ENCODE measurements around the gene LSM3.

LSM3 gene

DNA sequence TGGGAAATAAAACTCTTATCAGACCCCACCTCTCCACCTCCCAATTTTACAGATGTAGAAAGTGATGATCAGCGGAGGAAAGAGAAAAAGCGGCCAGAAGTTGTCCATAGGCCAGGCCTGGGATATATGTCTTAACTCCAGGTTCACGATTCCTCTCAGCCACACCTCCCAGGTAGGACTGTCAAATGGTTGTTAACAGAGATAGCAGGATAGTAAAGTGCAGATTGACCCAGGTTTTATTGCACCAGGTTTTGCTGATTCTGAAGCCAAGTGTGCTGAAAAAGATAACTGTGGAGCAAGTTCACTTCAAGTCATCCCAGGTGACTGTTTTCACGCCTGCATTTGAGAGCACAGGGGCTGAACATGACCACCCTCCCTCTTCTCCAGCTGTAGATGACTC is 36.1 kb downstream of the LSM3 start:
- Mint-ChIP-seq H3K36me3 (ENCODE audit: low read depth) (peaks cover 8% of the 10 kb centered on the region), H3K9me3 (peaks cover 23% of the 10 kb centered on the region), H3K27ac (no peak overlapping the region), H3K4me3 (no peak overlapping the region), H3K4me1 (peaks cover 40% of the 10 kb centered on the region), H3K27me3 (ENCODE audit: low read depth, poor library complexity) (peaks cover 12% of the 10 kb centered on the region)
- TF ChIP-seq CTCF (IDR thresholded peaks at IDR 0.05), result no peak
- no peak for DNase-seq

DNA sequence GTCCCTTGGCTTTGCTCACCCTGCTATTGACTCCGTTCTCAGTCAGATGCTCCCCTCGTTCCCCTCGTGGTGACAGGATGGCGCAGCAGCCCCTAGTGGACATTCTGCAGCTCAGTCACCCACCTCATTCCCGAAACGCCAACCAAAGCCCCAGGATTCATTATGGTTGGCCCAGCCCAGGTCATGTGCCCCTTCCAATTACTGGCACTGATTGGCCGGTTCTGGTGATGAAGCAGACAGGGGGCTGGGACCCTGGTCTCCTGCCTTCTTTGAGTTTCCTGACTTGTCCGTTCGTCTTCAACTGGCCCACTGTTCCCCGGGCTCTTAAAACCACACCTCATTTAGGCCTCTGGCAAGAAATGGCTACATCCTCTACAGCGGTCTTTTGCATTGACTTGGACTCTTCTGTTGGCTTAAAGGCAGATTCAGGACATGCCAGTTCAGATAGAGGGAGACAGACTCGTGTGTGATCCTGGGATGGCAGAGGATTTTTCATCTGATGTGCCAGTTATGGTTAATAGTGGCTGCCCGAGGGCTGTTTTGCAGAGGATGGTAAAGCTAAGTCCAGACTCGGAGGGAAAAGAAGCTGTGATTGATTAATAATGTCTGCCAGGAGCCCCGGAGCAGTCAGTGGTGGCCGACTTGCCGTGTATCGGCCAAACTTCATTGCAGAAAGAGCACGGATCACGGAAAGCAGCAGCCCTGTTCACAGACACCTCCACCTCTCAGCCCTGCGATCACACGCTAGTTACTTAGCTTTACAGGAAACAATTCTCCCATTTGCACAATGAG is 37.8 kb downstream of the LSM3 start:
- peak; percentile 58 for DNase-seq
- Mint-ChIP-seq H3K9me3 (peaks cover 40% of the 10 kb centered on the region), H3K27ac (peak overlapping the region; percentile 82), H3K27me3 (ENCODE audit: low read depth, poor library complexity) (peaks cover 17% of the 10 kb centered on the region), H3K4me3 (peak overlapping the region; percentile 78), H3K4me1 (peaks cover 23% of the 10 kb centered on the region), H3K36me3 (ENCODE audit: low read depth) (peaks cover 22% of the 10 kb centered on the region)
- TF ChIP-seq CTCF (IDR thresholded peaks at IDR 0.05), result peak; percentile 53

DNA sequence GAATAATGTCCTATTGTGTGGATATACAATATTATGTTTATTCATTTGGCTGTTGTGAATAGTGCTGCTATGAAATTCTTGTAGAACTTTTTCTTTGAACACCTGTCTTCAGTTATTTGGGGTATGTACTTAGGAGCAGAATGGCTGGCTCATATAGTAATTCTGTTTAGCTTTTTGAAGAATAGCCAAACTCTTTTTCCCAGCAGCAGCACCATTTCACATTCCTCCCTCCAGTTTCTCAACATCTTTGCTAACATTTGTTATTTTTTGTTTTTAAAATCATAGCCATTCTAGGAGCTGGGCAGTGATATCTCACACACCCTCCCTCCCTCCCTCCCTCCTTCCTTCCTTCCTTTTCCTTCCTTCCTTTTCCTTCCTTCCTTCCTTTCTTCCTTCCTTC is 39.7 kb downstream of the LSM3 start:
- H3K4me3 Mint-ChIP-seq, result peak overlapping the region; percentile 33
- DNase-seq, result no peak
- no peak overlapping the region for H3K27ac Mint-ChIP-seq
- peaks cover 16% of the 10 kb centered on the region for H3K4me1 Mint-ChIP-seq
- H3K36me3 Mint-ChIP-seq (ENCODE audit: low read depth), result peaks cover 35% of the 10 kb centered on the region
- TF ChIP-seq CTCF (IDR thresholded peaks at IDR 0.05), result no peak
- H3K9me3 Mint-ChIP-seq, result peaks cover 59% of the 10 kb centered on the region
- H3K27me3 Mint-ChIP-seq (ENCODE audit: low read depth, poor library complexity), result peaks cover 17% of the 10 kb centered on the region

GRCh38 chr3:14220933-14221332 is 42.3 kb downstream of the LSM3 start:
- Mint-ChIP-seq H3K27ac (no peak overlapping the region), H3K27me3 (ENCODE audit: low read depth, poor library complexity) (peaks cover 12% of the 10 kb centered on the region), H3K4me3 (no peak overlapping the region), H3K36me3 (ENCODE audit: low read depth) (peaks cover 35% of the 10 kb centered on the region), H3K9me3 (peaks cover 62% of the 10 kb centered on the region), H3K4me1 (peaks cover 14% of the 10 kb centered on the region)
- DNase-seq, result no peak
- no peak for TF ChIP-seq CTCF (IDR thresholded peaks at IDR 0.05)

DNA sequence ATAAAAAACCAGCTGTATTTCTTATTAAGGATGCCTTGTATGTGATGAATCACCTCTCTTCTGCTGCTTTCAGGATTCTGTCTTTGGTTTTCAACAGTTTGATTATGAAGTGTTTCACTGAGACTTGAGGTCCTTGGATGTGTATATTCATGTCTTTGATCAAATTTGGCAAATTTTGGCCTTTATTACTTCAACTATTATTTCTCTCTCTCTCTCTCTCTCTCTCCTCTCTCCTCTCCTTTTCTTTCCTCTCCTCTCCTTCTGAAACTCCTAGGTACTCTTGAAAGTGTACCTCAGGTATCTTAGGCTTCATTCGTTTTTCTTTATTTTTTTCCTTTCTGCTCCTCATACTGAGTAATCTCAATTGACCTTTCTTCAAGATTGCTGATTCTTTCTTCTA is 43.3 kb downstream of the LSM3 start:
- Mint-ChIP-seq H3K27me3 (ENCODE audit: low read depth, poor library complexity) (peaks cover 16% of the 10 kb centered on the region), H3K9me3 (peaks cover 52% of the 10 kb centered on the region), H3K4me3 (no peak overlapping the region), H3K36me3 (ENCODE audit: low read depth) (peaks cover 35% of the 10 kb centered on the region), H3K4me1 (peaks cover 15% of the 10 kb centered on the region), H3K27ac (no peak overlapping the region)
- DNase-seq, result no peak
- TF ChIP-seq CTCF (IDR thresholded peaks at IDR 0.05), result no peak

DNA sequence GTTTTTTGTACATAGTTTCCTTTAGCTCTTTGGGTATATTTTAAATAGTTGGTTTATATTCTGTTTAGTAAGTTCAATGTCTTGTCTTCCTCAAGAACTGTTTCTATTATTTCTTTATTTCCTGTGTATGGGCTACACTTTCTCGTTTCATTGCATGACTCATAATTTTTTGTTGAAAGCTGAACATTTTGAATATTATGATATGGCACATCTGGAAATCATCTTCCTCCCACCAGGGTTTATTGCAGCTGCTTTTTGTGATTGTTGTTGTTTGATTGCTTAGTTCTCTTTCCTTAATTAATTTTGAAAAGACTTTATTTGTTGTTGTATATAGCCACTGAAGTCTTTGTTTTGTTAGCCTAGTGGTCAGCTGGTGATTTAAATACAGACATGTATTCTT is 43.8 kb downstream of the LSM3 start:
- H3K36me3 Mint-ChIP-seq (ENCODE audit: low read depth), result peaks cover 35% of the 10 kb centered on the region
- H3K27me3 Mint-ChIP-seq (ENCODE audit: low read depth, poor library complexity), result peaks cover 16% of the 10 kb centered on the region
- no peak for DNase-seq
- H3K27ac Mint-ChIP-seq, result no peak overlapping the region
- H3K4me1 Mint-ChIP-seq, result peaks cover 21% of the 10 kb centered on the region
- H3K9me3 Mint-ChIP-seq, result peaks cover 52% of the 10 kb centered on the region
- TF ChIP-seq CTCF (IDR thresholded peaks at IDR 0.05), result no peak
- no peak overlapping the region for H3K4me3 Mint-ChIP-seq

Measured in nephron progenitor cell (in vitro differentiated cells).